ENCODE results near the gene ZNF367.

DNA sequence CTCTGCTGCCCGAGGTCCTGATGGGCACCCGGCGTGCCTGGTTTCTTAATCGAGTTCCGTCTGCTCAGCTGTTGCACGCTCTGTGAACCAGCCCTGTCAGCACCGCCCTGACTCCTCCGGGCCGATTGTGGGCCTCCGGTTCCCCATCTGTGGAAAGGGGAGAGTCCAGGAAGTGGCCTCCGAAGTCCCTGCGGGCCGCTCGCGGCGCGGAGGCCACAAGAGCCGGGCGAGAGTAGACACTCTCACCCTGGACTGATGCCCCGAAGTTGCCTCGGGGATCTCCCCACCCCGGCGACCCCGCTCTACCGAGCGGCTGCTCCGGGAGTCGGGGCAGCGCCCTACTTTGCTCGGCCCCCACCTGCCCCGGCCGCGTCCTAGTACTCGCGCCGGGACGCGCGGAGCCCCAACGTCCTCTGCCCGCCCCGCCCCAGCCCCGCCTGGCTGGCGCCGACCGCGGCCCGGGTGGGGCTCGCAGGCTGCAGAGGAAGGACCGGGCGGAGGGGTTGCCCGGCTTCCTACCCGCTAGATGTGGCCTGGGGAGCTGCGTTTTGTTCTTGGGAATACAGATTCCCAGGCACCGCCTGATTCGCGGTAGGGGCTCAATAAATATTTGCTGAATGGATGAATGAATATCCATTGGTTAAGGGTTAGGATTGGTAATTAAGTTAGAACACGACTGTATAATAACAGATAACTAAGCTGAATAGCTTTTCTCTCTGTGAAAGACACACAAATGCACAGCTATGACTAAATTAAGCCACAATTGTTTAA, 935 bp upstream of the ZNF367 start:
- no peak for TF ChIP-seq CTCF (conservative IDR thresholded peaks at IDR 0.05)
- TF ChIP-seq EZH2 (IDR thresholded peaks at IDR 0.05; ENCODE audit: low read depth), result no peak
